Measurements from ENCODE around the gene RAB32.
"Not testable (repeated sequence)": the region's sequence is repeated elsewhere in the genome, so short reads cannot be mapped to it uniquely, and the experiment has no call there.

Gene RAB32
- total RNA-seq = 0 to 0.08 (median 0) reads per million in 4 donors

DNA sequence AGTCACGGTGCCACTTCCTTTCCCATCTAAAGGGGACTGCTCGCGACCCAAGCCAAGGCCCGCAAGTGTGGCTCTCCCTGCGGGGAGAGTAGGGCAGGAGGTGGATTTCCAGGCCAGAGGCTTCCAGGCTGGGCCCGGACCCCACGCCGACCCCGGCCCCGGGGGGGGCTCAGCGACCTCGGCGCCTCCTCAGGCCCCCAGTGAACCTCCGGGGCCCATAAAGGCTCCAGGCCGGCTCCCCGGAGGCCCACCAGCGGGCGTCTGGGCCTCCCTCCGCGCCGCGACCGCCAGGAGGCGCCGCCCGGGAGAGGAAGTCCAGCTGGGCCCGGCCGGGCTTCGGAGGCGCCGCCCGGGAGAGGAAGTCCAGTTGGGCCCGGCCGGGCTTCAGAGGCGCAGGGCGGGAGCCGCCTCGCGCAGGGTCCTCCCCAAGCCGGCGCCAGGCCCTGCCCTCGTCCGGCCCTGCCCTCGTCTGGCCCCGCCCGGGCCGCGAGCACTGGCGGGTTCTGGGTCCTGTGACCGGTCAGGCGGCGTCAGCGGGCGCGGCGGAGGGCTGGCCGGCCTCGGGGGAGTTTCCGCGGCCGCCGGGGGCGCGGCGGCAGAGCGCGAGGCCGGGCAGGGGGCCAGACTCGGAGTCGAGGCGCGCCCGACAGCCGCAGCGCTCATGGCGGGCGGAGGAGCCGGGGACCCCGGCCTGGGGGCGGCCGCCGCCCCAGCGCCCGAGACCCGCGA lies at the start of gene RAB32:
Gene RAB32, plus strand, starts transcription at position 623 of the 729 bp plus-strand sequence. Its CDS starts 39 bp downstream, at position 662.
- peak in 1 of 5 donors; percentile 10 for DNase-seq

GRCh38 chr6:146498309-146498708 lies 45.3 kb upstream of the RAB32 start:
- DNase-seq = no peak

- DNase-seq = no peak
These were observed 40.5 kb upstream of the RAB32 start for GRCh38 chr6:146503096-146503495.

DNA sequence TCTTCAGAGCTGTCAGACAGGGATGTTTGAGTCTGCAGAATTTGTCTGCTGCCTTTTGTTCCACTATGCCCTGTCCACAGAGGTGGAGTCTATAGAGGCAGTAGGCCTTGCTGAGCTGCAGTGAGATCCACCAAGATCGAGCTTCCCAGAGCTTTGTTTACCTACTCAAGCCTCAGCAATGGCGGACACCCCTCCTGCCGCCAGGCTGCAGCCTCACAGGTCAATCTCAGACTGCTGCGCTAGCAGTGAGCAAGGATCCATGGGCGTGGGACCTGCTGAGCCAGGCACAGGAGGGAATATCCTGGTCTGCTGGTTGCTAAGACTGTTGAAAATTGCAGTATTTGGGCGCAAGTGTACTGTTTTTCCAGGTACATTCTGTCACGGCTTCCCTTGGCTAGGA lies 28.4 kb upstream of the RAB32 start:
- DNase-seq = no peak

- DNase-seq = no peak
These were observed 17.4 kb upstream of the RAB32 start for GRCh38 chr6:146526192-146526591.

DNA sequence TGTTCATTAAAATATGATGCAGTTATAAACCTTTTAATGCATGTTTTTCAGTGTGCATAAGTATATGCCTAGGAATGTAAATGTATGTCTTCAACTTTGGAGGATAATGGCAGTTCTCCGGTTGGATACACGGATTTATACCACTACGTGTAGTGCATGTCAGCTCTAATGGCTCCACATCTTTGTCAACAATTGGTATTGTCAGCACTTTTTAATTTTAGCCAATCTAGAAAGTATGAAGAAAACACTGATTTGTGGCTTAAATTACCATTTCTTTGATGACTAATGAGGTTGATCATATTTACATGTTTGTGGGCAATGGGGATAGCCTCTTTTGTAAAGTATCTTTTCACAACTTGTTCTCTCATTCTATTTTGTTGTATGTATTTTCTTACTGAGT lies 10.9 kb upstream of the RAB32 start:
- no peak for DNase-seq

GRCh38 chr6:146542881-146543210 lies 787 bp upstream of the RAB32 start:
- DNase-seq = no peak

DNA sequence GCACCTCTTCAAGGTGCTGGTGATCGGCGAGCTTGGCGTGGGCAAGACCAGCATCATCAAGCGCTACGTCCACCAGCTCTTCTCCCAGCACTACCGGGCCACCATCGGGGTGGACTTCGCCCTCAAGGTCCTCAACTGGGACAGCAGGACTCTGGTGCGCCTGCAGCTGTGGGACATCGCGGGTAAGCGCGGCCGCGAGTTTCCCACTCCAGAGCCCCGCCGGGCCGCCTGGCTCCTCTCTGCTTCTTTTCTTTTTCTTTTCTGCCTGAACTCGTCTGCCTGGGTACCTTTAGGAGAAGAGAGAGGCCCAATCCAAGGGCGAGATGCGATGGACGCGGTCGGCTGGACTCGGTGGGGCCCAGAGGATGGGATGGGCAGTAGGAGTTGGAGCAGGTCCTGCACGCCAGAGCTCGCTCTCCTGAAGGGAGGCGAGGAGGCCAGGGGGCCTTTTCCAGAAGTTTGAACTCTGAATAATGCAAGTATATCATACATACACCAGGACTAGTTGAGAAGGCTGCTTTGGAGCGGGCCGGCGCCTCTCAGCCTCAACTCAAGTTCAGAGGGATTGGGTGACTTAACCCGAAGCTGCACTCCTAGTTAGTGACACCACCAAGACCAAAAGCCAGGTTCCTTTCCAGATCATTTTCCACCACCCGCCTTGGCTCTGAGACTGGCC lies 445 bp downstream of the RAB32 start:
- DNase-seq = no peak

DNA sequence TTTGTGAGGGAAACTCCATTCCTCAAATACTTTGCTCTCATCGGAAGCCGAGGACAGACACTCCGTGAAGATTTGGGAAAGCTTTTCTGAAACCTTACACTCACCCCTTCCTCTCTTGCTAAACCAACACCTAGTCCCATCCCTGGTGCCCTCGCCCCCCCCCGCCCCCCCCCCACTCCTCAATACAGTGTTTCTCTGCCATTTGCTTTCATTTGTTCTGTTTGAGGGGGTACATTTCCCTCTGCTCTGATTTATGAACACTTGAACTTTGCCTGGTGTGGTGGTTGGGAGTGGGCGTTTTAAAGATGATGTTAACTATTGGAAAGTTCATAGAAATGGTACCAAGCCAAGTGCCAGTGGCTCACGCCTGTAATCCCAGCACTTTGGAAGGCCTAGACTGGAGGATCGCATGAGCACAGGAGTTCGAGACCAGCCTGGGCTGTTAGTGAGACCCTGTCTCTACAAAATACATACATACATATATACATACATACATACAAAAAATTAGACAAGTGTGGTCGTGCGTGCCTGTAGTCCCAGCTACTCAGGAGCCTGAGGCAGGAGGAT lies 1.1 kb downstream of the RAB32 start:
- DNase-seq = no peak

DNA sequence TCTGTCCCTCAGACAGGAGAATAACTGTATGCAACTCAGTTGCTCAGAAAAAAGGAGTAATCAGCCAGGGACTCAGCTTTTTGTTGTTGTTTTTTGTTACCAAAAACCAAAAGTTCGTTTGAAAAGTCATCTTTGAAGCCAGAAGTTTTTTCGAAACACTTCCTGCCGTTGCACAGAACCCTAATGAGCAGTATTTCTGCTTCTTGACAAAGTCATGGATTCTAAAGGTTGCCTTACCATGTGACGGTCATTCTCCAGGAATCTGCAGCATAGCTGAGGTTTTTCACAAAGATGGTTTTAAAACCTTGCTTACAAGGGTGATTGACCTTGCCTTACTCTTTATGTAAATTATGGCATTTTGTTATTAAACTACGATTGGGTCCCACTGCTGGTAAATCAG lies 1.9 kb downstream of the RAB32 start:
- no peak for DNase-seq

- no peak for DNase-seq
These were observed 2.9 kb downstream of the RAB32 start for GRCh38 chr6:146546443-146547043.

- DNase-seq = no peak
These were observed 4.3 kb downstream of the RAB32 start for GRCh38 chr6:146547889-146548288.

DNA sequence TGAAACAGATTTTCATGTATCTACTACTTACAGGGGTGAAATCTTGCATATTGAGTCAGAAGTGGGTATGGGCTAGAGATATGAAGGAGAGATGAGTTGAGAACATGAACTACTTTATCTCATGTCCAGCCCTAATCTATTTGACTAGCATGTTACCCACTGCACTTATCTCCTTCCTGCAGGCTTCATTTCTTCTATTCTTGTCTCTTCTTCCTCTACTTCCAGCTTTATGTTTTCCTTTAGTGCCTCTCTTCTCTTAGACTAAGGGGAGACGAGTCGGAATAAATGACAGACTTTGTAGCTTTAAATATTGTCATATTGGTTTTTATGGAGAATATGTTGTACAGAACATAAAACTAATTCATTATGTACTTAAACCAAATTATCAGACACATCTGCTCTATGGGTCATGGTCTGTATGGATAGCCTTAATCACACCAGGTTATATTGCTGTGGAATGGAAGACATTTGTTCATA lies 5.3 kb downstream of the RAB32 start:
- DNase-seq = no peak

DNA sequence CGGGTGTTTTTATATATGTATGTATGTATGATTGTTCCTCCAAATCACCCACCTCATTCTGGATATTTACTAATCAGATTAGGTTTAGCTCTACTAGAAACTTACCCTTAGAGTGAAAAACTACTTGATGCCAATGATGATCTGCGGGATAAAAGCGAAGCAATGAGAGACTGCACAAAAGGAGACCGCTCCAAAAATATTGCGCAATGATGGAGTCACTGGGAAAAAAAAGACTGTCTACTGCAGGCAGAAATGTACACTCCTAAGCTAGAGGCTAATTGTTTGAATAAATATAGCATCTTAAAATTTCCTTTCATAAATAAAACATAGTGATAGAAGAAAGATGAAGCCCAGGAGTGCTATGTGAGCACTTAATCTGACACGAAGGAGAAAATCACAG lies 7.3 kb downstream of the RAB32 start:
- no peak for DNase-seq

- DNase-seq = no peak
These were observed 7.9 kb downstream of the RAB32 start for GRCh38 chr6:146551545-146551944.

DNA sequence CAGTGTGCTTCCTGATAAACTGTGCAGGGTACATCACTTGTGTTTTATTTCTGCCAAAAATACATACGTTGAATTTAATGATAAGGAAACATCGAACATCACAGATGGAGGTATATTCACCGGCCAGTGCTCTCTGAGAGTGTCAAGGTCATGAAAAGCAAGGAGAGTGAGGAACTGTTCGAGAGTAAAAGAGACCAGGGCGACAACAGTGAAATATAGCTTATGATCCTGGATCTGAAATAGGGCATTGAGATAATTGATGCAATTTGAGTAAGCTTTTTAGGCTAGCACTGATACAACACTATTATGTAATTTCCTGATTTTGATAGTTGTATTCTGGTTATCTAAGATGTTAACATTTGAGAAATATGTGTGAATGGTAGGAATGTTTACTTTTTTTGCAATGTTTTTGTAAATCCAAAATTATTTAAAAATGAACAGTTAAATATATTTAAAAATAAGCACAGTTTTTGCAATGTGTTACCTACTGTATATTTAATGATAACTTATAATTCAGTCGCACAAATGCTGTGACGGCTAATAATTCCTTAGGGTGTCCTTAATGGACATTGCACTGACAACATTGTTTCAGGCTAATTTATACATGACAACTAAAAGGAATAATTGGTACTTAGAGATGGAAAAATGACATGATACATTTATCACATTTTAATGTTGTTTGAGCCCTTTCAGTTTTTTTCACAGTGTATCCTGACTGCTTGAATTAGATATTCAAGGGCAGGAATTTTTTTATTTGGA lies 9.9 kb downstream of the RAB32 start:
- no peak for DNase-seq

DNA sequence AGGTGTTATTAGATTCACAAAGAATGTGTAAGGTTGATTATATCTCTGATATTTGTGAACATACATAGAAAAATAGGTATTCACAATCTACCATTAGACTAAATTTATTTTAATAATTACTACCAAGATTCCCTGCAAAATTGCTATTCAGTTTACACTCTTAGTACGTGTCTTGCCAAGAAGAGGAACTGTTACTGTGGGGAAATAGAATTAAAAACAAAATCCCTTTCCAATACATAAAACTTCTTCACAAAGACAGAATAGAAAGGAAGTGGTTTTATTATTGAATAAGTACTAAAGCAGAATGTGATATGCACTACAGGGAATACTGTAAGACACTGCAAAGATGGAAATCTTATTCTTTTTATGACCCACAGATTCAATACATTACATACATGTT lies 17.0 kb downstream of the RAB32 start:
- no peak for DNase-seq

GRCh38 chr6:146566661-146567060 lies 23.0 kb downstream of the RAB32 start:
- DNase-seq = not testable (repeated sequence)

DNA sequence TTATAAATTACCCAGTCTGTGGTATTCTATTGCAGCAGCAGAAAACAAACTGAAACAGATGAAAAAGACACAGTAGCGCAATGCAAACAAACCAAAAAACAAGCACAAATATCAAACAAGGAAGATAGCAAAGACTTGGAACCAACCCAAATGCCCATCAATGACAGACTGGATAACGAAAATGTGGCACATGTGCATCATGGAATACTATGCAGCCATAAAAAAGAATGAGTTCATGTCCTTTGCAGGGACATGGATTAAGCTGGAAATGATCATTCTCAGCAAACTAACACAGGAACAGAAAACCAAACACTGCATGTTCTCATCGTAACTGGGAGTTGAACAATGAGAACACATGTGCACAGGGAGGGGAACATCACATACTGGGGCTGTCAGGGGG lies 25.0 kb downstream of the RAB32 start:
- DNase-seq = not testable (repeated sequence)

DNA sequence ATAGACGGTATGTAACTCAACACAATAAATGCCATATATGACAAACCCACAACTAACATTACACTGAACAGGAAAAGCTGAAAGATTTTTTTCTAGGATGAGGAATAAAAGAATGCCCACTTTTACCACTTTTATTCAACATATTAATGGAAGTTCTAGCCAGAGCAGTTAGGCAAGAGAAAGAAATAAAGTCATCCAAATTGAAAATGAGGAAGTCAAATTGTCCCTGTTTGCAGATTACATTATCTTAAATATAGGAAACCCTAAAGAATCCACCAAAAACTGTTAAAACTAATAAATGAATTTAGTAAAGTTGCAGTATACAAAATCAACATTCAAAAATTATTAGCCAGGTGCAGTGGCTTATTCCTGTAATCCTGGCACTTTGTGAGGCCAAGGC lies 30.6 kb downstream of the RAB32 start:
- DNase-seq = no peak

DNA sequence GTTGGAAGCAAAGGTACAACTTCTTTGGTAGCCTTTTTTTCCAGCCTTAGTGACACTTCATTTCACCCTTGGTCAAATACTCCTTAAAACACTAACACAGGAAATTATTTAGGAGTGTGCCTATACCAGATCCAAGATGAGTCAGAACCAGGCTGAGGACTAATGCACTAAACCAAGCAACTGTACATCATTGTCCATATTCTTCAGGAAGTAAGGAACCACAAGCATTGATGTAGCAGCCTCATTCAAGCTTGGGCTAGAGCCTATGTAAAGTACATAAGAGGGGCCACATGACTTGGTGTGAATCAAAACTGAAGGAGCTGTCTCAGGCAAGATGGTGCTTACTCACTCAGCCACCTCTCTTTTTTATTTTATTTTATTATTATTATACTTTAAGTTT lies 34.4 kb downstream of the RAB32 start:
- no peak for DNase-seq

DNA sequence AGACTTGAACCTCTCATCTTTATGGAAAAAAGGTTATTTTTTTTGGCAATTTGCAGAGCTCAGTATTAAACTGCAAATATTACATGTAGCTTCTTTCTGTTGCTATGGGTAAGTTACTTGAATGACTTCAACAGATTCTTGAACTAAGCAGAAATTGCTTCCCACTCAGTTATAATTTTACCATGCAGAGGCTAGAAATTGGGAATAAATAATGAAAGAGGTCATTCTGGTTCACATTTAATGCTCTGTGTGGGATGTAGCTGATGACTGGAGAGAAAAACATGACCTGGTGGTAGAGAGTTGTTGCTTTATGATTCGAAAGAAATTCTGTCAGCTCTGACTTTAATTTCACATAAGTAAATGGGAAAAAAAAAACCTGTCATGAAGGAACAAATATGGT lies 38.3 kb downstream of the RAB32 start:
- DNase-seq = no peak

- no peak for DNase-seq
These were observed 39.2 kb downstream of the RAB32 start for GRCh38 chr6:146582857-146583256.

All from T-helper 1 cell (primary cell).